NCI-H2196 treated with DMSO at 0.1 percent for 48 hours (cell line): ENCODE measurements around the gene MAB21L4.

Source experiments
- DNase-seq: peaks from one replicate; lab custom pipeline; 2025; ENCODE audit not compliant: unreplicated experiment; lab: John Stamatoyannopoulos, UW

Gene MAB21L4

GRCh38 chr2:240913810-240914644 lies 18.1 kb upstream of the MAB21L4 start:
- DNase-seq, result no peak

DNA sequence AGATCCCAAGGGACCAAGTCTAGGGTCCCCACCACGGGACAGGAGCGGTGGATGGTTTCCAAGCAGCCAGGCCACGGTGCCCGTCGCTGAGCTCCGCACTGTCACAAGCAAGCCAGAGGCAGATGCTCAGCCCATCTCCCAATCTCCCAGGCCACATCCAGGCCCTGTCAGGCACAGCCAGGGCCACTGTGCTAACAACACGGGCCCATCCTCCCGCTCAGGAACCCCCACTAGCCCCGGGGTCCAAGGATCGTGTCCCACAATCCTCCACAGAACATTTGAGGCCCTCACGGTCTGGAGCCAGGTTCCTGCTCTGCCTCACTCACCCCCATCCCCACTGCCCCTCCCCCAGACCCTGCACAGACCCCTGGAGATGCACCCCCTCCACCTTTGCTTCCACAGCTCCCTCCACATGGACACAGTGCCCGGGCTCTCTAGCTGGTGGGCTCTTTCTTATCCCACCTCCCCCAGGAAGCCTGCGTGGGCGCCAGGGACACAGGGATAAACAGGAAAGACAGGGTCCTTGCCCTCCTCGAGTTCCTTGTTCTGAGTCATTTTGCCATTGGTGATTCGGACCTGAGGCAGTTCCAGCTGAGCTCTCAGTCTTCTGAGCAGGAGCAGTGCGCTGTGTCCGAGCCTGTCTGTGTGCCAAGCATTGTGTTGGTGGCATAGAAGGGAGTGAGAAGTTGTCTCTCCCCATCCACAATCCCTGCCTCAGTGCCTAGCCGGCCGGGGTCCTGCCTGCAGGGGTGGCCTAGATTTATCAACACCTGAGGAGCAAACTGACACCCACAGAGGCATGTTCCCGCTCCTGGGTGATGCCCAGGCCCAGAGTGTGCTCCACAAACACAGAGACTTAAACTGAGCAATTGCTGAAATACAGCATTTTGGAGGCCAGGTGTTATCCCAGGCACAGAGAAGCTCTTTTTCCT lies 17.2 kb upstream of the MAB21L4 start:
- DNase-seq, result no peak

GRCh38 chr2:240911641-240912265 lies 15.8 kb upstream of the MAB21L4 start:
- no peak for DNase-seq

DNA sequence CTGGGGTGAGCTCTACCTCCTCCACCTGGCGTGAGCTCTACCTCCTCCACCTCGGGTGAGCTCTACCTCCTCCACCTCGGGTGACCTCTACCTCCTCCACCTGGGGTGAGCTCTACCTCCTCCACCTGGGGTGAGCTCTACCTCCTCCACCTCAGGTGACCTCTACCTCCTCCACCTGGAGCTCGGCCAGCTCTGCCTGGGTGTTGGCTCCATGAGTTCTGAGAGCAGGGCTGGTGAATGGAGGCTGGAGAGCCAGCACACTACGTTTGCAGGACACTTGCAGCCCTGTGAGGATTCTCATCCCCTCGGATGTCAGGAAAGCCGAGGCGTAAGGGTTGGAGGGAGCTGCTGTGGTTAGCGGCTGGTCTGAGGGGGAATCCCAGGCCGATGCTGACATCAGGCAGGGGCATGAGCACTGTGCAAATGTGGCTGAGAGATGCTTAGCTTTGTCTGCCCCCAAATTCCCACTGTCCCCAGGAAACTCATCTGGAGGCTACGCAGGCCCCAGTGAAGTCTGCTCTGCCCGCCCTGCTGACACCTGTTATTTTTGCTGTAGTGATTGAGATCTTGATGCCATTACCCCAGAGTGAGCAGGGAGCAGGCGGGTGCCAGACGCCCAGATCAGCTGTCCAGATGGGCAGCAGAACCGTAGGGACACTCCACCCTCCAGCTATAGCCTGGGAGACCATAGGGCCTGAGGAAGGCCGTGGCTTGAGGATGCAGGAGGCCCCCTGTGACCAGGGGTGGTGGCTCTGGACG lies 13.4 kb upstream of the MAB21L4 start:
- DNase-seq, result no peak

GRCh38 chr2:240906911-240907590 lies 11.1 kb upstream of the MAB21L4 start:
- no peak for DNase-seq

GRCh38 chr2:240906141-240906910 lies 10.4 kb upstream of the MAB21L4 start, which contains the start of gene CROCC2:
Gene CROCC2, plus strand, starts transcription at chr2:240906336. Its CDS starts 178 bp downstream, at chr2:240906514.
- no peak for DNase-seq

GRCh38 chr2:240905176-240905781 lies 9.3 kb upstream of the MAB21L4 start:
- no peak for DNase-seq

- no peak for DNase-seq
Observed at GRCh38 chr2:240904216-240905175, 8.5 kb upstream of the MAB21L4 start.

GRCh38 chr2:240903191-240904060 lies 7.5 kb upstream of the MAB21L4 start:
- DNase-seq, result no peak

- no peak for DNase-seq
Observed at GRCh38 chr2:240902615-240903041, 6.7 kb upstream of the MAB21L4 start.

- DNase-seq, result no peak
Observed at GRCh38 chr2:240901986-240902614, 6.1 kb upstream of the MAB21L4 start.

GRCh38 chr2:240900141-240900860 lies 4.3 kb upstream of the MAB21L4 start:
- no peak for DNase-seq

GRCh38 chr2:240899468-240899865 lies 3.5 kb upstream of the MAB21L4 start:
- no peak for DNase-seq

GRCh38 chr2:240898731-240899467 lies 2.9 kb upstream of the MAB21L4 start:
- DNase-seq, result no peak
